T-cell (primary cell): ENCODE results near the gene SRGAP2C. TPM values are rescaled to one million over a fixed set of nuclear protein-coding genes. Genes with fewer than 3 reads are reported as not detected.
"Not testable (repeated sequence)": the region's sequence is repeated elsewhere in the genome, so short reads cannot be mapped to it uniquely, and the experiment has no call there.

Source experiments
- ATAC-seq, 4 experiments: fragments of 200-7000 bp in 3 of 4; fragments of 150-1000 bp in 1 of 4; cut with Tn5 transposase; replicated peaks in 1 of 4; 1 replicate in 3 of 4; 2 replicates in 1 of 4; pipeline ENCODE4 v1.10.0; 2021; ENCODE audit warnings: moderate library complexity in 3 of 4, mild to moderate bottlenecking in 2 of 4, moderate number of reproducible peaks in 1 of 4
- CTCF ChIA-PET, 2 donors: fragments of 300-600 bp; sonication (Branson Sonifier 250); formaldehyde crosslinking; loops; one replicate each; lab custom pipeline; 2022; ENCODE audit warnings: antibody characterized with exemption in 2 of 2; lab: Charles Lee
- POLR2A ChIA-PET, 2 donors: fragments of 300-600 bp; sonication (Branson Sonifier 250); formaldehyde crosslinking; loops; one replicate each; lab custom pipeline; 2022; ENCODE audit warnings: antibody characterized with exemption in 2 of 2; lab: Charles Lee
- DNase-seq, 35 experiments: peaks; one replicate each; pipeline versions ENCODE4 v3.0.0 to v3.0.0-alpha.2; 2013 to 2023
- H3K27ac ChIP-seq: one replicate; pipeline ENCODE4 v1.5.1; 2013; ENCODE audit warnings: low read length
- H3K27me3 ChIP-seq, 2 experiments: replicated peaks in 1 of 2; 1 replicate in 1 of 2; 2 replicates in 1 of 2; pipeline versions ENCODE4 v1.6.1 to v1.7.0; 2013; ENCODE audit warnings: low read length in 1 of 2, mixed read lengths in 1 of 2; ENCODE audit not compliant: control insufficient read depth in 2 of 2, insufficient read depth in 2 of 2; ENCODE audit errors: extremely low read depth in 1 of 2
- H3K36me3 ChIP-seq, 2 donors: 1 replicate in 1 of 2; 2 replicates in 1 of 2; pipeline versions ENCODE4 v1.6.1 to v1.7.0; 2013; ENCODE audit warnings: low read length in 1 of 2; ENCODE audit not compliant: control insufficient read depth in 2 of 2, insufficient read depth in 1 of 2; ENCODE audit errors: extremely low read depth in 1 of 2
- H3K4me1 ChIP-seq, 2 experiments: 1 replicate in 1 of 2; 2 replicates in 1 of 2; pipeline versions ENCODE4 v1.6.1 to v1.7.0; 2013; ENCODE audit warnings: low read length in 2 of 2, mixed read lengths in 1 of 2; ENCODE audit not compliant: insufficient read depth in 2 of 2, control insufficient read depth in 1 of 2; ENCODE audit errors: extremely low read depth in 1 of 2
- H3K4me3 ChIP-seq, 2 donors: 1 replicate in 1 of 2; 2 replicates in 1 of 2; pipeline versions ENCODE4 v1.5.1 to v1.7.0; 2013; ENCODE audit warnings: mild to moderate bottlenecking in 2 of 2, low read length in 1 of 2, moderate library complexity in 1 of 2; ENCODE audit not compliant: control insufficient read depth in 1 of 2; ENCODE audit errors: extremely low read depth in 1 of 2
- H3K9me3 ChIP-seq: 2 replicates; pipeline ENCODE4 v1.7.0; 2013
- H3K27ac Mint-ChIP-seq, 2 donors: one replicate each; pipeline ENCODE4 v1.8.0; 2020 to 2021; ENCODE audit warnings: mild to moderate bottlenecking in 2 of 2, mixed read lengths in 2 of 2
- H3K27me3 Mint-ChIP-seq, 2 donors: one replicate each; pipeline ENCODE4 v1.8.0; 2021 to 2022; ENCODE audit warnings: mixed read lengths in 2 of 2
- H3K36me3 Mint-ChIP-seq: one replicate; pipeline ENCODE4 v1.8.0; 2021; ENCODE audit warnings: mixed read lengths
- H3K4me1 Mint-ChIP-seq, 3 donors: one replicate each; pipeline ENCODE4 v1.8.0; 2020 to 2022; ENCODE audit warnings: mixed read lengths in 3 of 3, mild to moderate bottlenecking in 1 of 3
- H3K4me3 Mint-ChIP-seq, 3 donors: one replicate each; pipeline ENCODE4 v1.8.0; 2020 to 2022; ENCODE audit warnings: mild to moderate bottlenecking in 3 of 3, mixed read lengths in 3 of 3, moderate library complexity in 3 of 3
- H3K9me3 Mint-ChIP-seq, 3 donors: one replicate each; pipeline ENCODE4 v1.8.0; 2020 to 2022; ENCODE audit warnings: mixed read lengths in 3 of 3
- WGBS: methylation state at CpG from one replicate; pipeline ENCODE4 v1.1.5; 2013; ENCODE audit warnings: missing lambda C conversion rate; ENCODE audit not compliant: insufficient coverage; 5-methylcytosine and 5-hydroxymethylcytosine counted together
- total RNA-seq, 35 experiments: library from RNA in 6 of 35; stranded (reverse) in 6 of 35; fragments of 120-200 nt in 1 of 35; gene quantifications; one replicate each; pipeline versions ENCODE4 v1.2.1 to v1.2.4 and lab custom pipeline; 2013 to 2026

SRGAP2C gene
- total RNA-seq, 5 donors from 2014 or later (not counting 1 experiment from before 2014, with no cell fraction given) = 11.1 to 23.2 (median 19.1) TPM

DNA sequence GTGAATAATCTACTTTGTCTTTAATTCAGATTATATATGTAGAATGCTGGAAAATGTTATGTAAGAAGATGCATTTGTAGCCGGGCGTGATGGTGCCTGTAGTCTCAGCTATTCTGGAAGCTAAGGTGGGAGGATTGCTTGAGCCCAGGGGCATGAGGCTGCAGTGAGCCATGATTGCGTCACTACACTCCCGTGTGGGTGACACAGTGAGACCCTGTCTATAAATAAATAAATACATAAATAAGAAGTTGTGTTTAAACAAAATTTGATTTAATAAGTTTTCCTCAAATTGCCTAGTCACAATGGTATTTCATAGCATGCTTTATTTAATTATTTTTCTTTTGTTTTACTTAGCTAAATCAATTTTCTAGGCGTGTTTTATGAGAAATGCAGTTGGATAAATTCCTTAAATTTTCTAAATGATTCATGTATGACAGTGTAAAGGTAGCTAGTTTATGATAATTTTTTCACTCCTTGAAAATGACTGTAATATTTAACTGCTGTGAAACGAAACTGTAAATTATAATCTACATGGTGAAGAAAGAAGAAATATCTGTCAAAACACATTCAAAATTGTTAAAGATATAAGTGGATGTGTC lies 232.6 kb downstream of the SRGAP2C start:
- peaks cover 6 to 10% of the 10 kb centered on the region in 2 donors for H3K27me3 Mint-ChIP-seq
- POLR2A ChIA-PET = no interaction called here
- DNase-seq (no peak), ATAC-seq (no peak)
- H3K9me3 Mint-ChIP-seq = no peaks in the 10 kb centered on the region
- H3K9me3 ChIP-seq = no peaks in the 10 kb centered on the region
- no CpG with 5 or more reads among the region's 6 CpGs for WGBS
- no peak overlapping the region for H3K4me3 ChIP-seq
- H3K27ac Mint-ChIP-seq = no peak overlapping the region
- H3K4me1 Mint-ChIP-seq = peaks cover 0 to 9% (median 4%) of the 10 kb centered on the region in 3 donors
- peaks cover 0 to 3% of the 10 kb centered on the region in 2 experiments for H3K4me1 ChIP-seq
- CTCF ChIA-PET = no interaction called here
- no peaks in the 10 kb centered on the region for H3K36me3 Mint-ChIP-seq
- no peaks in the 10 kb centered on the region for H3K27me3 ChIP-seq
- no peak overlapping the region for H3K4me3 Mint-ChIP-seq
- no peak overlapping the region for H3K27ac ChIP-seq
- no peaks in the 10 kb centered on the region for H3K36me3 ChIP-seq

DNA sequence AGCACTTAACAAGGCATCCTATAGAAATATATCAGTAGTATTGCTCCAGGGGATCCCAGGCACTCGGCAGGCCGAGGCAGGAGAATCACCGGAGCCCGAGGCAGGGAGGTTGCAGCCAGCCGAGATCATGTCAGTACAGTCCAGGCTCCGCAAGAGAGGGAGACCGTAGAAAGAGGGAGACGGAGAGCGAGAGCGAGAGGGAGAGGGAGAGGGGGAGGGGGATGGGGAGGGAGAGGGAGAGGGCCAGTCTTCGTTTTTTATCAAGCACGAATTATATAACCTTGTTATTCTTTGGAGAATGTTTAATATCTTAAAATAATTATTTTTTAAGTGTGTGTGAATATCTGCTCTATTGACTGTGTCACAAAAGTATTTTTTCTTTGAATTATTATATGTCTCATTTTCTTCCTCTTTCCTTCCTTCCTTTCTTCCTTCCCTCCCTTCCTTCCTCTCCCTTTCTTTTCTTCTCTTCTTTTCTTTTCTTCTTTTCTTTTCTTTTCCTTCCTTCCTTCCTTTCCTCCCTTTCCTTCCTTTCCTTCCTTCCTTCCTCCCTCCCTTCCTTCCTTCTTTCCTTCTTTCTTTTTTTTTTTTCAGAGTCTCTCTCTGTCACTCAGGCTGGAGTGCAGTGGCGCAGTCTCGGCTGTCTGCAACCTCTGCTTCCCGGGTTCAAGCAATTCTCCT lies 233.7 kb downstream of the SRGAP2C start:
- DNase-seq = no peak
- Histone ChIP-seq H3K9me3 (no peaks in the 10 kb centered on the region), H3K36me3 (no peaks in the 10 kb centered on the region), H3K4me3 (no peak overlapping the region), H3K27ac (no peak overlapping the region), H3K4me1 (peaks cover 0 to 3% of the 10 kb centered on the region in 2 experiments), H3K27me3 (no peaks in the 10 kb centered on the region)
- Mint-ChIP-seq H3K27ac (no peak overlapping the region), H3K9me3 (no peaks in the 10 kb centered on the region), H3K36me3 (no peaks in the 10 kb centered on the region), H3K4me1 (peaks cover 0 to 9% (median 4%) of the 10 kb centered on the region in 3 donors), H3K4me3 (no peak overlapping the region), H3K27me3 (peaks cover 6 to 8% of the 10 kb centered on the region in 2 donors)
- 90% methylated on average over 8 of the region's 15 CpGs for WGBS
- ChIA-PET CTCF (no interaction called here), POLR2A (no interaction called here)
- no peak for ATAC-seq

DNA sequence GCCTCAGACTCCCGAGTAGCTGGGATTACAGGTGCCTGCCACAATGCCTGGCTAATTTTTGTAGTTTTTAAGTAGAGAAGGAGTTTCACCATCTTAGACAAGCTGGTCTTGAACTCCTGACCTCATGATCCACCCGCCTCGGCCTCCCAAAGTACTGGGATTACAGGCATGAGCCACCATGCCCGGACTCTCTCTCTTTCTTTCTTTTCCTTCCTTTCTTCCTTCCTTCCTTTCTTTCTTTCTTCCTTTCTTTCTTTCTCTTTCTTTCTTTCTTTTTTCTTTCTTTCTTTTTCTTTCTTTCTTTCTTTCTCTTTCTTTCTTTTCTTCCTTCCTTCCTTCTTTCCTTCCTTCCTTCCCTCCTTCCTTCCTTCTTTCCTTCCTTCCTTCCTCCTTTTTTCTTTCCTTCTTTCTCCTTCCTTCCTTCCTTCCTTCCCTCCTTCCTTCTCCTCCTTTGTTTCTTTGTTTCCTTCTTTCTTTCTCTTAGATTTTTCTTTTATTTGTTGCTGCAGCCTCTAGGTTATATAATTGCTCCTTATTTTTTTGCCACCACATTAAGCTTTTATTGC lies 234.4 kb downstream of the SRGAP2C start:
- H3K4me1 ChIP-seq, DNase-seq, CTCF ChIA-PET, H3K4me1 Mint-ChIP-seq, ATAC-seq, H3K4me3 Mint-ChIP-seq, H3K36me3 Mint-ChIP-seq, H3K36me3 ChIP-seq, H3K4me3 ChIP-seq, H3K27ac ChIP-seq, H3K27me3 Mint-ChIP-seq, H3K27me3 ChIP-seq, POLR2A ChIA-PET, H3K9me3 ChIP-seq, H3K9me3 Mint-ChIP-seq: not testable (repeated sequence)
- 95% methylated on average over 4 of the region's 4 CpGs for WGBS
- H3K27ac Mint-ChIP-seq = peak overlapping the region in 1 of 2 donors; percentile 16

DNA sequence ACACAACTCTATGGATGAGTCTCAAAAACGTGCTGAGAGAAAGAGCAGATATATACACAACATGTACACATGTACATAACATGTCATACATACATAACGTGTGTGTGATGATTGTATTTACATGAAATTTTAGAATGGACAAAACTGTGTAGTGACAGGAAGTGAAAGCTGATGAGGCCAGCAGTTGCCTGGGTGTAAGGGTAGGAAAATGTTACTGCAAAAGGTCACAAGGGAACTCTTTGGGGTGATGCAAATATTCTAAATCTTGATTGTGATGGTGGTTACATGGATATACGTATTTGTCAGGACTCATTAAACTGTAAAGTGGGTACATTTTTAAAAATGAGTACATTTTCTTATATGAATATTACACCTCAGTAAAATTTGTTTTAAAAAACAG lies 236.7 kb downstream of the SRGAP2C start:
- H3K4me3 ChIP-seq, CTCF ChIA-PET, H3K4me1 ChIP-seq, H3K27me3 ChIP-seq, ATAC-seq, H3K36me3 ChIP-seq, H3K36me3 Mint-ChIP-seq, H3K27ac Mint-ChIP-seq, H3K9me3 Mint-ChIP-seq, H3K4me1 Mint-ChIP-seq, H3K27me3 Mint-ChIP-seq, DNase-seq, POLR2A ChIA-PET, H3K27ac ChIP-seq, H3K9me3 ChIP-seq, H3K4me3 Mint-ChIP-seq: not testable (repeated sequence)
- WGBS = no CpG with 5 or more reads among the region's 3 CpGs

DNA sequence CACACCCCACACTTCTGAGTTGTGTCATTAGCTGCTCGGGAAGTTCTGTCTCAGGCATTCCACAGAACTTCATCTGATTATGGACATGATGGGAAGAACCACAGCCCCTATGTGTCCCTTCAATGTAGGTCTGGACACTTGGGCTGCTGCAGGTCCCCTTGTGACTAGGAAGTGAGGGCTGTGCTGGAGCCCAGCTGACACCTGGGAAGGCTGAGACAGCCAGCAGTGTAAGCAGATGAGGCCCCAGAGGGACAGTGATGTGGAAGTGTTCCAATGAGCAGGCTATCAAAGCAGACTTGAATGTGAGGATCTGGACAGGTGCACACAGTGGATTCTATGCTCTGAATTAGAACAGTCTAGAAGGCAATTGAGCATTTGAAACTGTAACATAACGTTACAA lies 239.2 kb downstream of the SRGAP2C start:
- H3K4me1 Mint-ChIP-seq, H3K27me3 Mint-ChIP-seq, H3K9me3 Mint-ChIP-seq, H3K27ac ChIP-seq, POLR2A ChIA-PET, H3K36me3 Mint-ChIP-seq, ATAC-seq, H3K27me3 ChIP-seq, H3K4me3 ChIP-seq, H3K9me3 ChIP-seq, H3K4me3 Mint-ChIP-seq, CTCF ChIA-PET, H3K4me1 ChIP-seq, H3K27ac Mint-ChIP-seq, DNase-seq, H3K36me3 ChIP-seq: not testable (repeated sequence)
- 80% methylated on average over 1 of the region's 2 CpGs for WGBS

DNA sequence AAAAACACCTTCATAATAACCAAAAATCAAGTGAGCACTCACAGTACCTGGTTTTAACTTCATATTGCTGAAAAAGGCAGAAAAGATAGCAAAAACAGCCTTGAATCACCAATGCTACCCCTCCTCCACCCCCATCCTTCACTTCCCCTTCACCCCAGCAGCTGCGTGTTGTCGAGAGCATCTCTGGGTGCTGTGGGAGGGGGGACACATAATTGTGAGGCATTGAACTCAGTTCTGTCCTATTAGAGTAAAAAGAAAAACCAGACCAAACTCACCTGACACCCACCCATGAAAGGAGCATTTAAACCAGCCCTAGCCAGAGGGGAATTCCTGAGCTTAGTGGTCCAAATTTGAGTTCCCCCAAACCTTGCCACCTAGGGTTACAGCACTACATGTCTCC lies 248.7 kb downstream of the SRGAP2C start:
- Mint-ChIP-seq H3K9me3 (peaks cover 2 to 18% (median 7%) of the 10 kb centered on the region in 3 donors), H3K27me3 (peaks cover 3 to 12% of the 10 kb centered on the region in 2 donors)
- H3K27ac Mint-ChIP-seq, H3K4me3 Mint-ChIP-seq, H3K9me3 ChIP-seq, H3K36me3 ChIP-seq, H3K4me1 ChIP-seq, H3K27me3 ChIP-seq, H3K4me3 ChIP-seq, H3K27ac ChIP-seq, DNase-seq, H3K4me1 Mint-ChIP-seq, ATAC-seq, H3K36me3 Mint-ChIP-seq, POLR2A ChIA-PET: not testable (repeated sequence)
- CTCF ChIA-PET = interaction anchor here in 1 of 2 donors (1.0 kb wide), 1 partner anchor 13 kb away, joined by 3 read pairs; no protein-coding TSS in a partner anchor
- WGBS = no CpG with 5 or more reads among the region's 2 CpGs
